NCI-H2196 treated with DMSO at 0.1 percent for 48 hours (cell line): Measurements from ENCODE around the gene DCUN1D3.
"Not testable (repeated sequence)": the region's sequence is repeated elsewhere in the genome, so short reads cannot be mapped to it uniquely, and the experiment has no call there.

Source experiments
- DNase-seq: peaks from one replicate; lab custom pipeline; 2025; ENCODE audit not compliant: unreplicated experiment; lab: John Stamatoyannopoulos, UW

The DCUN1D3 gene

GRCh38 chr16:20865420-20866131 is 34.6 kb downstream of the DCUN1D3 start:
- DNase-seq: no peak

- DNase-seq: not testable (repeated sequence)
Measured at GRCh38 chr16:20864376-20864775, 35.8 kb downstream of the DCUN1D3 start.

GRCh38 chr16:20862162-20862960 is 37.8 kb downstream of the DCUN1D3 start:
- no peak for DNase-seq

GRCh38 chr16:20860995-20861394 is 39.2 kb downstream of the DCUN1D3 start:
- not testable (repeated sequence) for DNase-seq

- no peak for DNase-seq
Measured at GRCh38 chr16:20860361-20860760, 39.8 kb downstream of the DCUN1D3 start.

- DNase-seq: no peak
Measured at GRCh38 chr16:20859699-20860098, 40.5 kb downstream of the DCUN1D3 start.

GRCh38 chr16:20859229-20859628 is 40.9 kb downstream of the DCUN1D3 start:
- DNase-seq: no peak

GRCh38 chr16:20857281-20857680 is 42.9 kb downstream of the DCUN1D3 start:
- DNase-seq: no peak

- DNase-seq: no peak
Measured at GRCh38 chr16:20854963-20855362, 45.2 kb downstream of the DCUN1D3 start.

- no peak for DNase-seq
Measured at GRCh38 chr16:20853981-20854620, 46.1 kb downstream of the DCUN1D3 start.

GRCh38 chr16:20853143-20853542 is 47.0 kb downstream of the DCUN1D3 start:
- no peak for DNase-seq

GRCh38 chr16:20851601-20852000 is 48.6 kb downstream of the DCUN1D3 start:
- no peak for DNase-seq

- DNase-seq: no peak
Measured at GRCh38 chr16:20850981-20851380, 49.2 kb downstream of the DCUN1D3 start.

GRCh38 chr16:20849589-20850390 is 50.4 kb downstream of the DCUN1D3 start:
- DNase-seq: peak; percentile 17

- no peak for DNase-seq
Measured at GRCh38 chr16:20847550-20847949, 52.6 kb downstream of the DCUN1D3 start.

GRCh38 chr16:20846551-20846950 is 53.6 kb downstream of the DCUN1D3 start:
- no peak for DNase-seq

- DNase-seq: no peak
Measured at GRCh38 chr16:20846030-20846429, 54.1 kb downstream of the DCUN1D3 start.

- DNase-seq: no peak
Measured at GRCh38 chr16:20844588-20844987, 55.6 kb downstream of the DCUN1D3 start.

GRCh38 chr16:20844054-20844453 is 56.1 kb downstream of the DCUN1D3 start:
- DNase-seq: no peak

GRCh38 chr16:20839504-20839903 is 60.7 kb downstream of the DCUN1D3 start:
- DNase-seq: no peak

- DNase-seq: no peak
Measured at GRCh38 chr16:20838240-20838639, 61.9 kb downstream of the DCUN1D3 start.
